Measurements from ENCODE around the gene SPEF1.
"Not testable (repeated sequence)": the region's sequence is repeated elsewhere in the genome, so short reads cannot be mapped to it uniquely, and the experiment has no call there.

SPEF1 gene

DNA sequence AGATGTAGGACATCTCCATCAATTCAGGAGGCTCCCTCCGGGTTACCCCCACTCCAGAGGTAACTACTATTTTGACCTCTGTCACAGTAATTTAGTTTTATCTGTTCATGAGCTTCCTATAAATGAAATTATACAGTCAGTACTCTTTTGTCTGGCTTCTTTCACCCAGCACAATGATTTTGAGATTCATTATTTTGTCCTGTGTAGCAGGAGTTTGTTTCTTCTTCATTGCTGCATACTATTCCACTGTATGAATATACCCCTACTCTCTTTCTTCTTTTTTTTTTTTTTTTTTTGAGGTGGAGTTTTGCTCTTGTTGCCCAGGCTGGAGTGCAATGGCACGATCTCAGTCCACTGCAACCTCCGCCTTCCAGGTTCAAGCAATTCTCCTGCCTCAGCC lies 27.3 kb upstream of the SPEF1 start:
- no peak for DNase-seq (ENCODE audit: low read depth in 3 of 3)

DNA sequence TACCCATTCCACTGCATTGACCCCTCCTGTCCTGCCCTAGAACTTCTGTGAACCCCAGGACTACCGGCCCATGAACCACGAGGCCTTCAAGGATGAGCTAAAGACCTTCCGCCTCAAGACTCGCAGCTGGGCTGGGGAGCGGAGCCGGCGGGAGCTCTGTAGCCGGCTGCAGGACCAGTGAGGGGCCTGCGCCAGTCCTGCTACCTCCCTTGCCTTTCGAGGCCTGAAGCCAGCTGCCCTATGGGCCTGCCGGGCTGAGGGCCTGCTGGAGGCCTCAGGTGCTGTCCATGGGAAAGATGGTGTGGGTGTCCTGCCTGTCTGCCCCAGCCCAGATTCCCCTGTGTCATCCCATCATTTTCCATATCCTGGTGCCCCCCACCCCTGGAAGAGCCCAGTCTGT lies 23.5 kb upstream of the SPEF1 start:
- no peak for DNase-seq (ENCODE audit: low read depth in 3 of 3)

DNA sequence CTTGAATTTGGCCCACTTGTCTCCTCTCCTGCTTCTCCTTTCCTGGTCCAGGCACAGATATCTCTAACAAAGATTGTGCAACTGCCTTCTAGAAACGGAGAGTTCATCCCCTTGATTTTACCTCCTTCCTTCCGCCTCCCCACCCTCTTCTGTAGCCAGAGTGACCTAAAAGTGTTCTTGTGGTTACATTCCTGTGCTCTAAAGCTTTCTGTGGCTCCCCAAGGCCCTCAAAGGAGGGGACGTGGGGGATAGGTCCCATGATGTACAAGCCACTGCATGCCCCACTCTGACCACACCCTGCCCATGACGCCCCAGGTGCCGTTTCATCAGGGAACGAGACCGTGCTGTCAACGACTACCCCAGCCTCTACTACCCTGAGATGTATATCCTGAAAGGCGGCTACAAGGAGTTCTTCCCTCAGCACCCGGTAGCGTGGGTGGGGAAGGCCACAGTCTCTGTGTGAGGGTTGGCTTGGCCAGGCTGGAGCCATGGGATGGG lies 23.1 kb upstream of the SPEF1 start:
- DNase-seq (ENCODE audit: low read depth in 3 of 3): no peak

DNA sequence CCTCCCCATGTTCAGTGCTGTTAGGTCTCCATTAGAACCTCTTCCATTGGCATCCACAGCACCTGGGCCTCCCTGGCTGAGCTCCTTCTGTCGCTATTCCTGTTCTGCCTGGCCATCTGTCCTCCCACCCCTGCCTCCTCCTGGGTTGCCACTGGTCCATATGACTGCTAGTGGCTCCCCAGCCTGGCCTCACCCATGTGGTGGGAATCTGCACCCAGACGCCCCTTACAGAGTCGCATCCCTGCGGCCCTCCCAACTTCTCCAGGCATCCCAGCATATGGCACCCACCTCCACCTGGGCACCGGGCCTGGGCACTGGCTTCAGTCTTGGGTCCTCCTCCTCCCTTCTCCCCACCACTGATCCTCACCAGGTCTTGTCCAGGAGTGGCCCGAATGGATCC lies 22.6 kb upstream of the SPEF1 start:
- no peak for DNase-seq (ENCODE audit: low read depth in 3 of 3)

DNA sequence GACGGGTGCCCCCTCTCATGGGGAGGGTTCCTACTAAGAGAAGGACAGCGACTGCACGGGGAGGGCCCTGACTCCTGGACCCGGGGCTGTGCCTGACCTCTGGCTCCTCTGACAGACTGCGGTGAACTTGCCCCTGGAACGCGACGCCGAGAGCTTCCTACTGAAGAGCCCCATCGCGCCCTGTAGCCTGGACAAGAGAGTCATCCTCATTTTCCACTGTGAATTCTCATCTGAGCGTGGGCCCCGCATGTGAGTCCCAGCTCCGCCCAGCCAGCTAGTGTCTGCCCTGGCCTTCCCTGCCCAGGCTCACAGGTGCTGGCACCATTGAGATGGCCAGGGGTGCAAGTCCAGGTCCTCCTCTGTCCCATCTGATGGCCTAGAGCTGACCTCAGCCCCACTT lies 22.0 kb upstream of the SPEF1 start:
- no peak for DNase-seq (ENCODE audit: low read depth in 3 of 3)

DNA sequence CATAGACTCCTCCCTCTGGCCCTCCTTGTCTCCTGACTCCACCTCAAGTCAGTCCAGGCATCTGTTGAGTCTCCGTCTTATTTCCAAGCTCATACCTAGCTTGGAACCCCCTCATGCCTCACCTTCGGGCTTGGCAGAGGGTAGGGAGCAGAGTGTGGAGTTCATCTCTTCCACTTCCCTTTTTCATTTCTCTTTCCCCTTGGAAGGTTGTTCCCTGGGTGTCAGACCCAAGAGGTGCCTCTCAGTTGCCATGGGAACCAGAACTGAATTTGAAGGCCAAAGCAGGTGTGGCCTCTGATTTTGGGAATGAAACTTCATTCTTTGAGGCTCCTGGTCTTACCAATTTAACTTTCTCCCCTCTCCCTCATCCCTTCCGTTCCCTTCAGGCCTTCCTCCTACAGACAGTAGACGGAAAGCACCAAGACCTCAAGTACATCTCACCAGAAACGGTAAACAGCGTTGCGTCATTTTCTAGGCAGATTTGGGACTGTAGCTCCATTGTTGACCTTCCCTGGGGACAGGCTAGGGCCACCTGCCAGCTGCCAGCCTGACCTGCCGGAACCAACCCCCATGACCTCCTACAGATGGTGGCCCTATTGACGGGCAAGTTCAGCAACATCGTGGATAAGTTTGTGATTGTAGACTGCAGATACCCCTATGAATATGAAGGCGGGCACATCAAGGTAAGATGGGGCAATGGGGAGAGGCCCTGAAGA lies 21.4 kb upstream of the SPEF1 start:
- DNase-seq (ENCODE audit: low read depth in 3 of 3): no peak

DNA sequence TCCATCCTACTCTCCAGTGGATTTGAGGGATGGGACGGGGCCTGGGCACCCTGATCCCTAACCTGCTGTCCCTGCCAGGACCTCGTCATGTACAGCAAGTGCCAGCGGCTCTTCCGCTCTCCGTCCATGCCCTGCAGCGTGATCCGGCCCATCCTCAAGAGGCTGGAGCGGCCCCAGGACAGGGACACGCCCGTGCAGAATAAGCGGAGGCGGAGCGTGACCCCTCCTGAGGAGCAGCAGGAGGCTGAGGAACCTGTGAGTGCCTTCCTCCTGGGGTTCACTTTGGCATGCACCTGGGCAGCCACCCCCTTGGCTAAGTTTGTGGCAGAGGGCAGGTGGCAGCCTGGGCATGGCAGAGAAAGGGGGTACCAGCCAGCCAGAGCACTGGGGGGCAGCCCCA lies 20.6 kb upstream of the SPEF1 start:
- DNase-seq (ENCODE audit: low read depth in 3 of 3): no peak

DNA sequence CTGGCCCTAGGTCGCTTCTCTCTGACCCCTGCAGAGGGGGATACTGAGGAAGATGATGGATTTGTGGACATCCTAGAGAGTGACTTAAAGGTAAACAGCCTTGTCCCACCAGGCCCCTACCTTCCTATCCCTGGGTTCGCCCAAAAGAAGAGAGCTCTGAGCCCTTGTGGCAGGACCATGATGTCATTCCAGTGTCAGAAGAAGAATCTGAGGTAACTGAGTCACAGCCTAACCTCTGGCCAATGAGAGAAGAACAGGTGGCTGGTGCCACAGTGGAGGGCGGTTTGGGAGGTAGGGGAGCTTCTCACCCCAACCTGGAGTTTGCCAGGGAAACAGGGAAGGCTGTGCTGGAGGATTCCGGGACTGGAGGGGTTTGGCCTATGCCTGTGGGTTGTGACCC lies 20.1 kb upstream of the SPEF1 start:
- DNase-seq (ENCODE audit: low read depth in 3 of 3): no peak

DNA sequence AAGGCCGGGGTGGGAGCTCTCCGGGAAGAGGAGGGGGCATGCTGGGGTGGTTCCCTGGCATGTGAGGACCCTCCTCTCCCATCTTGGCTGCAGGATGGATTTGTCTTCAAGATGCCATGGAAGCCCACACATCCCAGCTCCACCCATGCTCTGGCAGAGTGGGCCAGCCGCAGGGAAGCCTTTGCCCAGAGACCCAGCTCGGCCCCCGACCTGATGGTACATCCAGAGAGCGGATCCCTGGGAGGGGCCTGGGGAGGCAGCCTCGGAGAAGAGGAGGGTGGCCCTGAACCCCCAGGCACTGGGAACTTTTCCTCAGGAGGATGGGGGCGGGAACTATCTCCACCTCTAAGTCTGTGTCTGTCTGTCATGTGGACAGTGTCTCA lies 19.6 kb upstream of the SPEF1 start:
- DNase-seq (ENCODE audit: low read depth in 3 of 3): no peak

DNA sequence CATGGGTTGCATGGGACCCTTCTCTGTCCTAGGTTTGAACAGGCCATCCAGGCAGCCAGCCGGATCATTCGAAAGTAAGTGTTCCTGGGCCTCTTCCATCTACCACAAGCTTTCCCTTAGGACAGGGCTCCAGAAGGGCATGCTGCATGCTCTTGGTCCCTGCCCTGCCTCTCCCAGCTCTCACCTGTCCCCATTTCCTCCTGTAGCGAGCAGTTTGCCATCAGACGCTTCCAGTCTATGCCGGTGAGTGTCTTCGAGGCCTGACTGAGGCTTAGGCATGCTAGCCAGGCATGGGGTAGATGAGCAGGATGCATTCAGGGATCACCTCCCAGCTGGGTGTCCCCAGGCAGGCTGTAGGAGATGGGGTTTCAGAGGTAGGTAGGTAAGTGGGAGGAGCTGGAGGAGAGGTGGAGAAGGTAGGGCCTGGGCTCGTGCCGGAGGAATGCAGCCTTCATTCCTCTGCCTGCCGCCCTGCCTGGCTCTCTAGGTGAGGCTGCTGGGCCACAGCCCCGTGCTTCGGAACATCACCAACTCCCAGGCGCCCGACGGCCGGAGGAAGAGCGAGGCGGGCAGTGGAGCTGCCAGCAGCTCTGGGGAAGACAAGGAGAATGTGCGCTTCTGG lies 19.1 kb upstream of the SPEF1 start:
- DNase-seq (ENCODE audit: low read depth in 3 of 3): no peak

DNA sequence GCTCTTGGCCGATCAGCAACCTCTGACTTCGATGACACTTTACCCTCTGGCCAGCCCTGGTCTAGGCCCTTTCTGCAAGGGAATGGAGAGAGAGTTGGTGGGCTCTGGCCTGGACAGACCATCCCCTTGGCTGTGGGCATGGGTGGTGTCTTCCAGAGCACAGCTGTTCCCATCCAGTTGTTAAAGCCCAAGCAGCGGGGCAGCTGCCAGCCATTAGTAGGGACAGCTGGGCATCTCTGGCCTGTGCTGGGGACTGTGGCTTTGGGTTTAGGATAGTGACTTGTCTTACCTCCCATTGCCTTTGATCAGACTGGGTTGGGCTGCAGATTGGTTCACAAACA lies 17.6 kb upstream of the SPEF1 start:
- no peak for DNase-seq (ENCODE audit: low read depth in 3 of 3)

DNA sequence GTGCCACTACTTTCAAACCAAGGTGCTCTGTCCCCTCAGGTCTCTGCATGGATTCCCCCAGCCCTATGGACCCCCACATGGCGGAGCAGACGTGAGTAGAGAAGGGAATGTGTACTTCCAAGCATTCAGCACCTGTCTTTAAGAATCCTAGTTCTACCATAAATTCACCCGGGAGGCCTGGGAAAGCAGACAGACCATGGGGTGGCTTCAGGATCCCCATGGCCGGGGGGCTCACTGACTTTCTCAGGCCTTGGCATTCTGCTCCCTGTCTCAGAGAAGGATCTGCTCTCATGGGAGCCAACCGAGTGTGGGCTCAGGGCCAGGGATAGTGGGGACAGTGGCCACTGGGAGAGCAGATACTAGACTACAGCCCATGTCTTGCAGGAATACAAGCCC lies 17.1 kb upstream of the SPEF1 start:
- no peak for DNase-seq (ENCODE audit: low read depth in 3 of 3)

DNA sequence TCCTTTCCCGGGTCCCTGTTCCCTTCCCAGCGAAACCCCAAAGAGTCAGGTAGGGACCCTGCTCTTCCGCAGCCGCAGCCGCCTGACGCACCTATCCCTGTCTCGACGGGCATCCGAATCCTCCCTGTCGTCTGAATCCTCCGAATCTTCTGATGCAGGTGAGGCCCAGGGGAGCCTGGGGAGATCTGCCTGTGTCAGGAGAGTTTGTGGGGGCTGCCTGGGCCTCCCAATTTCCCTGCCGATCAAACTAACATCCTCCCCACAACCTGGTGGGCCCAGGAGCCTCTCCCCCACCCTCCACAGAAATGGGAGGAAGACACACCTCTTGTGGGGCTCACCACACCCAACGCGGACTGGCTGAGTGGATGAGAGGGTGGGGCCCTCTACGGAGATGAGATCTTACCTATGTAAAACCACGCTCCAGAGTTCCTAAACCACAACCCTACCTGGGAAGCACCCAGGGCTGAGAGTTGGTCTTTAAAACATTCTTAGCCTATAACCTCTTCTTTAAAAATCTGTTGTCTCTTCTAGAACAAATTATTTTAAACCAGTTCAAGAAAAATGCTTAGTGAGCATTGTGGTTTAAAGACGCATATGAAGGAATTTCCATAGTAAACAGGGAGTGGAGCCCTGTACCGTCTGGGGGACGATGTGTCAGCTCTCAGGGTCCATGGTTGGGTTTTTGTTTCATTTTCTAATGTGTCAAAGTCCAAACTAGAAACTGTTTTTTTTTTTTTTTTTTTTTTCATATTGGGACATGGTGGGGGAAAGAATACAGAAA lies 16.5 kb upstream of the SPEF1 start:
- peak in 1 of 3 experiments; percentile 50 for DNase-seq (ENCODE audit: low read depth in 3 of 3)

DNA sequence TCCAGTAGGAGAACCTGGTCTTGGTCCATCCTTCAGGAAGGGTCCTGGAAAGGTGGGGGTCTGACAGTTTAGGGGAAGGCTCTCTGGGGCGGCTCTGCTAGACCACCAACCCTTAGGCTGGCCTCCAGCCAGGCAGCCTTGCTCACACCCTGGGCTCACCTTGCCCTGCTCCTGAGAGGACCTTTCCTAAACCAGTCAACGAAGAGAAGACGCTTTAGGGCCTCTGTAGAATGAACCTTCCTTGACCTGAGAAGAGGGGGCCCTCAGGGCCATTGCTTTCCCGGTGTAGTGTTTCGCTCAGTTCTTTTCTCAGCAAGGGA lies 15.9 kb upstream of the SPEF1 start:
- DNase-seq (ENCODE audit: low read depth in 3 of 3): no peak

DNA sequence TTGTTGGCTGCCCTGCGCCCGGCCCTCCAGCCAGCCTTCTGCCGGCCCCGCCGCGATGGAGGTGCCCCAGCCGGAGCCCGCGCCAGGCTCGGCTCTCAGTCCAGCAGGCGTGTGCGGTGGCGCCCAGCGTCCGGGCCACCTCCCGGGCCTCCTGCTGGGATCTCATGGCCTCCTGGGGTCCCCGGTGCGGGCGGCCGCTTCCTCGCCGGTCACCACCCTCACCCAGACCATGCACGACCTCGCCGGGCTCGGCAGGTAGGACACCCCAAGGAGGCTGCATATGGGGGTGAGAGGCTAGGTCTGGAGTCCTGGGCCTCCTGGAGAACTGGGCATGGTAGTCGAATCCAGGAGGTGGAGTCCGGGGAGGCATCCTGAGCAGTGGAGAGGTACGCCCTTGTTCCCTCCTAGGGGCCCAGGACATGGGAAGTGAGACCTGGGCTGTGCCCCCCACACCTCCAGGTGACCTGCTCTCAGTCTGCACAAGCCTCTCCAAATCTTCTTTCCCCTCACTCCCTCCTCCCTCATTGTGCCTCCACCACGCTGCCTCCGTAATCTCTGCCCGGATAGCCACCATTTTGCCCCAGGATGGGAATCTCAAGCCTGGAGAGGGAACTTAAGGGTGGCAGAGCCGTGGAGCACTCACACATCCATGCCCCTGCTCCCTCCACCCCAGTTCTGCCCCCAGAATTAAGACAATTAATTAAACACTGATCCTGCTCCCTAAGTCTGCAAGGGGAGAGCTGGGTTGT lies 15.4 kb upstream of the SPEF1 start:
- no peak for DNase-seq (ENCODE audit: low read depth in 3 of 3)

DNA sequence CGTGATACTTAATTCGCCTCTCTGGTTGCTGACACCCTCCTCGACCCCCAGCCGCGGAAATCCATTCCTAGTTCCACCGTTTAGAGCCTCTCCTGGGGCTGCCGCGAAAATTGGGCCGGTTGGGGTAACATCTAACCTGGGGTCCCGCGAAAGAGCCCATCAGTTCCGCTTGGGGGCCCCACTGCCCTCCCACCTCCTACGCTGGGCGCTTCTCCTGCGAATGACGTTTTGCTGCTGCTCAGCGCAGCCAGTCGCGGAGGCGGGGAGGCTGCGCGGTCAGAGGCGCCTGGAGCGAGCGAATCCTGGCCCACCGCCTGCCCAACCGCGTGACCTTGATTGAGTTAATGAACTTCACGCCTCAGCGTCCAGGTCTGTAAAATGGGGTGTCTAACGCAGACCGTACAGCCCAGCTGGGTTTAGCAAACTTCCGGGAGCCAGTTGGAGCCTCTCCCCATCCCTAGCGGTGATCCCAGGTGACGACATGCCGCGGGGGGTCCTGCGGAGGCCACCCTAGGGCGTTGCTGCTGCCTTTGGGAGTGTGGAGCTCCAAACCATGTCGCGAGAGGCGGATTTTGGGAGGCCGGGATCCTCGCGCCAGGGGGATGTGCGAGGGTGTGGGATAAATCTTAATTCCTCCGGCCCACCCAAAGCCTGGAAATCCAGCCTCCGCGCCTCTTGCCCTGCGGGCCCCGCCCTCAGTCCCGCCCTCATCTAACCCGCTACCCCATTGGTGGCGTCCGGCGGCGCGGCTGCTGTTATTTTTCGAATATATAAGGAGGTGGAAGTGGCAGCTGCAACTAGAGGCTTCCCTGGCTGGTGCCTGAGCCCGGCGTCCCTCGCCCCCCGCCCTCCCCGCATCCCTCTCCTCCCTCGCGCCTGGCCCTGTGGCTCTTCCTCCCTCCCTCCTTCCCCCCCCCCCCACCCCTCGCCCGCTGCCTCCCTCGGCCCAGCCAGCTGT lies 14.5 kb upstream of the SPEF1 start, which contains the start of gene CDC25B:
Gene CDC25B, plus strand, starts transcription at position 800 of the 958 bp plus-strand sequence. CDS start 222 bp downstream, outside the sequence.
- DNase-seq (ENCODE audit: low read depth in 3 of 3): peak; percentile 77 to 92 (median 81)

DNA sequence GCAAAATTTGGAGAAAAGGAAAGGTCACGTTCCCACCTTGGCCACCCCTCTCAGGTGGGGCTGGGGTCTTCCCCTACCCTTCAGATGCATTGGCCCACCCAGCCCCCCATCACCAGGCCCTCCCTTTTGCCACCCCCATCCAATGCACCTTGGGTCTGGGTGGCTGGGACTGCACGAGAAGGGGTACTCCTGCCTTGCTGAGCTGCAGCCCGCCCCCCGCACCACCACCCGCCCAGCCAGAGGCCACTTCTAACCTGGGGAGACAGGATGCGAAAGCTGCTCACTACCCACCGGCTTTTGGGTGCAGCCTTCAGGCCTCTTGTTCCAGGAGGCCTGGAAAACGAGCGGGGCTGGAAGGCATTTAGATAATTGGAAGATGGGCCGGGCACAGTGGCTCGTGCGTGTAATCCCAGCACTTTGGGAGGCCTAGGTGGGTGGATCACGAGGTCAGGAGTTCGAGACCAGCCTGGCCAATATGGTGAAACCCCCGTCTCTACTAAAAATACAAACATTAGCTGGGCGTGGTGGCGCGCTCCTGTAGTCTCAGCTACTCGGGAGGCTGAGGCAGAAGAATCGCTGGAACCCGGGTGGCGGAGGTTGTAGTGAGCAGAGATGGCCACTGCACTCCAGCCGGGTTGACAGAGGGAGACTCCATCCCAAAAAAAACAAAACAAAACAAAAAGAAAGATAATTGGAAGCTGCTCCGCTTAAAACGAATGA lies 13.6 kb upstream of the SPEF1 start:
- no peak for DNase-seq (ENCODE audit: low read depth in 3 of 3)

DNA sequence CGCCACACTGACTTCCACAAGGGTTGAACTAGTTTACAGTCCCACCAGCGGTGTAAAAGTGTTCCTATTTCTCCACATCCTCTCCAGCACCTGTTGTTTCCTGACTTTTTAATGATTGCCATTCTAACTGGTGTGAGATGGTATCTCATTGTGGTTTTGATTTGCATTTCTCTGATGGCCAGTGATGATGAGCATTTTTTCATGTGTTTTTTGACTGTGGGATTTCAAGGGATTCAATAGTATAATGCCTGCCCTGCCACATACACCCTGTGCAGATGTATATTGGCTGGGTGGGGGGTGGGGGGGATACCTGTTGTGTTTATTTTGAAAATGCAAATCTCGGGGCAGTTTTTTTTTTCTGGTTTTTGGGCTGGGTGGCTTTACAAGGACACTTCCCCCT lies 12.9 kb upstream of the SPEF1 start:
- not testable (repeated sequence) for DNase-seq (ENCODE audit: low read depth in 3 of 3)

DNA sequence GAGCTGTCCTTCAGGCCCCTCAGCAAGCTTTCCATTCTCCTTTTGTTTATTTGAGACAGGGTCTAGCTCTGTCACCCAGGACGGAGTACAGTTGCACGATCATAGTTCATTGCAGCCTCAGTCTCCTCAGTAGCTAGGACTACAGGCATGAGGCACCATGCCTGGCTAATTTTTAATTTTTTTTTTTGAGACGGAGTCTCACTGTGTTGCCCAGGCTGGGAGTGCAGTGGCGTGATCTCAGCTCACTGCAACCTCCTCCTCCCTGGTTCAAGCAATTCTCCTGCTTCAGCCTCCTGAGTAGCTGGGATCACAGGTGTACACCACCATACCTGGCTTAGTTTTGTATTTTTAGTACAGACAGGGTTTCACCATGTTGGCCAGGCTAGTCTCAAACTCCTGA lies 8.0 kb upstream of the SPEF1 start:
- not testable (repeated sequence) for DNase-seq (ENCODE audit: low read depth in 3 of 3)

DNA sequence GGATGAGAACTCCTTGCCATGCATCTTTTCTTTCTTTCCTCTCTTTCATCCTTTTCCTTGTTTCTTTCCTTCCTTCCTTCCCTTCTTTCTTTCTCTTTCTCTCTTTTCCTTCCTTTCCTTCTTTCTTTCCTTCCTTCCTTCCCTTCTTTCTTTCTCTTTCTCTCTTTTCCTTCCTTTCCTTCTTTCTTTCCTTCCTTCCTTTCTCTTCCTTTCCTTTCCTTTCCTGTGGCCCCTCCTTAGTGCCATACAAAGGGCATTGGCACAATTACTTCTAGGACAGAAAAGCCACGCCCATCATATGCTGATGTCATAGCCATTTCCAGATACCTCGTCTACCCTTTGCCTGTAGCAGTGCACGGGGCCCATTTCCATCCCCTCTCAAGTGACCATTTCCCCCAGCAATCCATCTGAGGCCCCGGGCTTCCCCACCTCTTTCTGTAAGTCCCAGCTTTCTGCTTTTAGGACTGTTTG lies 7.5 kb upstream of the SPEF1 start:
- DNase-seq (ENCODE audit: low read depth in 3 of 3): no peak

Measured in stimulated activated CD4-positive, alpha-beta T cell treated with anti-CD3 and anti-CD28 coated beads, TNF-alpha, amount 100 ng/mL, for 24 hours (primary cell).